Renal pelvis (tissue), 4 donors: Measurements from ENCODE around the gene SMIM7. TPM values are rescaled to one million over a fixed set of nuclear protein-coding genes. Genes with fewer than 3 reads are reported as not detected.
A peak's percentile ranks its signal among the peaks of the same experiment; 100 is the strongest.
"Not testable (repeated sequence)": the region's sequence is repeated elsewhere in the genome, so short reads cannot be mapped to it uniquely, and the experiment has no call there.

Source experiments
- DNase-seq: peaks from one replicate; pipeline ENCODE4 v3.0.0-alpha.2; 2013
- polyA plus RNA-seq, 3 donors: library from polyadenylated mRNA; unstranded; fragments of 120-200 nt; gene quantifications; one replicate each; pipeline ENCODE4 v1.2.1, GENCODE V29; 2013; ENCODE audit not compliant: insufficient read length in 3 of 3

SMIM7 gene
- polyA plus RNA-seq, 3 donors, result 95.2 to 107 (median 98.6) TPM

GRCh38 chr19:16668176-16668575, 8.2 kb upstream of the SMIM7 start:
- no peak for DNase-seq

- DNase-seq, result no peak
These were observed 1.6 kb upstream of the SMIM7 start for GRCh38 chr19:16661480-16662034.

- no peak for DNase-seq
These were observed 977 bp upstream of the SMIM7 start, which contains the start of gene TMEM38A for GRCh38 chr19:16660763-16661479. Gene TMEM38A, plus strand, starts transcription at chr19:16661139. Its CDS starts 79 bp downstream, at chr19:16661218.

- no peak for DNase-seq
These were observed 496 bp downstream of the SMIM7 start for GRCh38 chr19:16659464-16659831.

GRCh38 chr19:16657384-16657783, 2.6 kb downstream of the SMIM7 start:
- DNase-seq, result no peak

GRCh38 chr19:16655727-16656126, 4.2 kb downstream of the SMIM7 start:
- no peak for DNase-seq

GRCh38 chr19:16654627-16655026, 5.3 kb downstream of the SMIM7 start:
- no peak for DNase-seq

GRCh38 chr19:16654140-16654539, 5.8 kb downstream of the SMIM7 start:
- DNase-seq, result no peak

- DNase-seq, result no peak
These were observed 7.1 kb downstream of the SMIM7 start for GRCh38 chr19:16652854-16653253.

GRCh38 chr19:16651421-16652188, 8.3 kb downstream of the SMIM7 start:
- not testable (repeated sequence) for DNase-seq

- no peak for DNase-seq
These were observed 9.1 kb downstream of the SMIM7 start for GRCh38 chr19:16650821-16651220.

GRCh38 chr19:16649734-16650133, 10.2 kb downstream of the SMIM7 start:
- DNase-seq, result no peak

- no peak for DNase-seq
These were observed 14.8 kb downstream of the SMIM7 start for GRCh38 chr19:16645140-16645539.

GRCh38 chr19:16641695-16642094, 18.2 kb downstream of the SMIM7 start:
- DNase-seq, result no peak

- no peak for DNase-seq
These were observed 19.0 kb downstream of the SMIM7 start for GRCh38 chr19:16640951-16641350.

- DNase-seq, result no peak
These were observed 21.3 kb downstream of the SMIM7 start for GRCh38 chr19:16638666-16639065.

GRCh38 chr19:16637535-16637934, 22.4 kb downstream of the SMIM7 start:
- no peak for DNase-seq

- no peak for DNase-seq
These were observed 28.5 kb downstream of the SMIM7 start for GRCh38 chr19:16631465-16631864.

- peak; percentile 44 for DNase-seq
These were observed 30.8 kb downstream of the SMIM7 start for GRCh38 chr19:16628984-16629691.

GRCh38 chr19:16628183-16628983, 31.6 kb downstream of the SMIM7 start, which contains the start of gene MED26:
Gene MED26, minus strand, starts transcription at chr19:16628204. Its CDS starts 261 bp downstream, at chr19:16627943.
- peak; percentile 93 for DNase-seq

GRCh38 chr19:16627928-16628182, 32.1 kb downstream of the SMIM7 start:
- no peak for DNase-seq
